Activated naive CD4-positive, alpha-beta T cell treated with anti-CD3 and anti-CD28 coated beads, Interleukin-2, amount 50 U/mL, for 24 hours (primary cell): ENCODE measurements around the gene ARHGAP9.

Experiments
- H3K27ac Mint-ChIP-seq: one replicate; pipeline ENCODE4 v1.8.0; 2021; ENCODE audit warnings: mild to moderate bottlenecking, mixed read lengths
- H3K27me3 Mint-ChIP-seq: one replicate; pipeline ENCODE4 v1.8.0; 2021; ENCODE audit warnings: mixed read lengths
- H3K36me3 Mint-ChIP-seq: one replicate; pipeline ENCODE4 v1.8.0; 2021; ENCODE audit warnings: mixed read lengths
- H3K4me1 Mint-ChIP-seq: one replicate; pipeline ENCODE4 v1.8.0; 2021; ENCODE audit warnings: mixed read lengths
- H3K4me3 Mint-ChIP-seq: one replicate; pipeline ENCODE4 v1.8.0; 2021; ENCODE audit warnings: mild to moderate bottlenecking, mixed read lengths
- H3K9me3 Mint-ChIP-seq: one replicate; pipeline ENCODE4 v1.8.0; 2021; ENCODE audit warnings: mixed read lengths

Gene ARHGAP9

DNA sequence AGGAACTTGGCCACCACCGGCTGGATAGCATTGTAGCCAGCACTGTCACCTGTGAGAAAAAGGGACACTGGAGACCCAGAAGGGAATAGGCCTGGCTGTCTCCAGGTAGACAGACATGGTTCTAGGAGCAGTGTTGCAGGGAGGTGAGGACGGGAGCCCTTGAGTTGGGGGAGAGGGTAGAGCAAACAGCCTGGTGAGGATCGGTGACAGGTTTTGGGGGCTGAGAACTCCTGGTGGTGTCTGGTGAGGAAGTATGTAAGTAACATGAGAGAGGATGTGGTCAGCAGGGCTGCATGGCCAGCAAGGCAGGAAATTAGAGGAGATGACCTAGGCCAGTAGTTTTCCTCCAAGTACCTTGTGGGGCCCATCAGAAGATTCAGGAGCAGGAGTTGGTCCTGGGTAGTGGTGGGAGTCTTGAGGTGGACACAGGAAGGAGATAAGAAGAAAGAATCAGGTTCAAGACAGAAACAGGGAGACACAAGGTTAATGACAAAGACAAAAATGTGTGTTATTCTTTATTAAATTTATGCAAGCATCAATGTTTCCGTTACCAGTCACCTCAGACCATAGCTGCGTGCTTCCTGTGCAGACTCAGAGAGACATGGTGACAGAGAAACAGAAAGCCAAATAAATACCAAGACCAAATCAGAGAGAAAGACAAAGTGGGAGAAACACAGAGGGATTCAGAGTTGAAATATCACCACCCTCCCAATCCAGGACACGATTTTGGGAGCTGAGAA is at the start of gene ARHGAP9:
Gene ARHGAP9, minus strand, starts transcription at position 491 of the 740 bp plus-strand sequence. Its CDS starts 460 bp downstream, at position 31.
- Mint-ChIP-seq H3K4me1 (peaks cover 72% of the 10 kb centered on the region), H3K36me3 (peaks cover 2% of the 10 kb centered on the region), H3K4me3 (peak within 1 kb of the TSS; percentile 95), H3K27me3 (no peaks in the 10 kb centered on the region), H3K27ac (peak within 1 kb of the TSS; percentile 91), H3K9me3 (no peaks in the 10 kb centered on the region)

DNA sequence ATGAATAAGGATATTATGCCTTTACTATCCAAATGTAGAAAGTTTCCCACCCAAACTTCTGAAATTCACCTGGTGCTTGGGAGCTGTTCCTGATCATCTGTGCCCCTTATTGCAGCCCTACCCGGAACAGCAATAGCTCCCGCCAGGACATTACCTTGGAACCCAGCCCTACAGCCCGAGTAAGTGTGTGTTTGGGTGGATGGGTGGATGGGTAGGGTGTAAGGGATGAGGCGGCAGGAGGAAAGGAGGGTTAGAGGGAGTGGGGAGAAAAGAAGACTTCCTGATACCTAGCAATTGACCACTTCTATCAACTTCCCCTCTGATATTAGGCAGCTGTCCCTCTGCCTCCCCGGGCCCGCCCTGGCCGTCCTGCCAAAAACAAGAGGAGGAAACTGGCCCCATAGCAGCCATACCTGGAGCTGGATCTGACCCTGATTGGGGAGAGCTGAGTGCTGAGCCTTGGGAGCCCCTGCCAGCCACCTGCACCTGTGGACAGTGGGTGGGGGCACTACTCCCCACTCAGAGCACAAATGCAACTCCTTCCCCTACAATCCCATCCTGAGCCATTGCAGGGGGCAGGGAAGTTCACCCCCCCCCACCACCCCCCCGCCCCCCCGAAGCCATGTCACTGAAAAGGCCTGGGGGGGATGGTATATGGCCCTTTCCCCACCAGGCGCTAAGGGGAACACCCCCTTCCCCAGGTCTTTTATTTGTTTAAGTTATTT is 49.3 kb upstream of the ARHGAP9 start:
- Mint-ChIP-seq H3K27ac (no peak overlapping the region), H3K4me3 (no peak overlapping the region), H3K9me3 (no peaks in the 10 kb centered on the region), H3K36me3 (peaks cover 2% of the 10 kb centered on the region), H3K27me3 (no peaks in the 10 kb centered on the region), H3K4me1 (peaks cover 13% of the 10 kb centered on the region)

DNA sequence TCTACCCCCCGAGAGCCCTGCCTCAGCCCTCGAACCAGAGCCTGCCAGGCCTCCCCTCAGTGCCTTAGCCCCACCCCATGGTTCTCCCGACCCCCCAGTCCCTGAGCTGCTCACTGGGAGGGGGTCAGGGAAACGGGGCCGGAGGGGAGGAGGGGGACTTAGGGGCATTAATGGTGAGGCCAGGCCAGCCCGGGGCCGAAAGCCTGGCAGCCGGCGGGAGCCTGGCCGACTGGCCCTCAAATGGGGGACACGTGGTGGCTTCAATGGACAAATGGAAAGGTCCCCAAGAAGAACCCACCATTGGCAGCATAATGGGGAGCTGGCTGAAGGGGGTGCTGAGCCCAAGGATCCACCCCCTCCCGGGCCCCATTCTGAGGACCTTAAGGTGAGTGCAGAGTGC is 48.5 kb upstream of the ARHGAP9 start:
- H3K27ac Mint-ChIP-seq: no peak overlapping the region
- peaks cover 2% of the 10 kb centered on the region for H3K36me3 Mint-ChIP-seq
- peaks cover 21% of the 10 kb centered on the region for H3K4me1 Mint-ChIP-seq
- H3K4me3 Mint-ChIP-seq: no peak overlapping the region
- no peaks in the 10 kb centered on the region for H3K27me3 Mint-ChIP-seq
- no peaks in the 10 kb centered on the region for H3K9me3 Mint-ChIP-seq

DNA sequence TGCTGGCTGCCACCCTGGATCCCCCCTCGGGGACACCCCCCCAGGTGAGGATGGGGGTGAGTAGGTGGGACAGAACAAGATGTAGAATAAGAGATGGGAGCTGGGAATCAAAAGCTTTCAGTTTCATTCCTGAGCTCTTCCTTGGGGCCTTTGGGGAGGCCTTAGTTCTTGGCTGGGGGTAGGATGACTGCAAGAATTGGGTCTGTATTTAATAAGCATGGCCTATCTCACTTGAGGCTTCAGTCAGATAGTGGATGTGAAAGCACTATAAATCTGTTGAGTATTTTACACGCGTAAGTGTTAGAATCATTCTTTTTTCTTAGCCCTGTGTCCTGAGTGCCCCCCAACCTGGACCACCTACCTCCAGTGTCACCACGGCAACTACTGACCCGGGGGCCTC is 47.5 kb upstream of the ARHGAP9 start:
- Mint-ChIP-seq H3K27ac (peak overlapping the region; percentile 59), H3K4me3 (no peak overlapping the region), H3K9me3 (no peaks in the 10 kb centered on the region), H3K4me1 (peaks cover 23% of the 10 kb centered on the region), H3K36me3 (peaks cover 2% of the 10 kb centered on the region), H3K27me3 (no peaks in the 10 kb centered on the region)

DNA sequence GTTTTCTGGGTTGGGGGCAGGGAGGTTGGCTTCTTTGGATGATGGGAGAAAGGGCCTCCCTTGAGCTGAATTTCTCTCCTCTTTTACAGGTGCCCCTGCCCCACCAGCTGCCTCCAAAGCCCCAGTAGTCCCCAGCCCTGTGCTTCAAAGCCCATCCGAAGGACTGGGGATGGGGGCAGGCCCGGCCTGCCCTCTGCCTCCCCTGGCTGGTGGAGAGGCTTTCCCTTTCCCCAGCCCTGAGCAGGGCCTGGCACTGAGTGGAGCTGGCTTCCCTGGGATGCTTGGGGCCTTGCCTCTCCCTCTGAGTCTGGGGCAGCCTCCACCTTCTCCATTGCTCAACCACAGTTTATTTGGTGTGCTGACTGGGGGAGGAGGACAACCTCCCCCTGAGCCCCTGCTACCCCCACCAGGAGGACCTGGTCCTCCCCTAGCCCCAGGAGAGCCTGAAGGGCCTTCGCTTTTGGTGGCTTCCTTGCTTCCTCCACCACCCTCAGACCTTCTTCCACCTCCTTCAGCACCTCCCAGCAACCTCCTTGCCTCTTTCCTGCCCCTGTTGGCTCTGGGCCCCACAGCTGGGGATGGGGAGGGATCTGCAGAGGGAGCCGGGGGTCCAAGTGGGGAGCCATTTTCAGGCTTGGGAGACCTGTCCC is 46.9 kb upstream of the ARHGAP9 start:
- peak overlapping the region; percentile 59 for H3K27ac Mint-ChIP-seq
- no peaks in the 10 kb centered on the region for H3K27me3 Mint-ChIP-seq
- H3K4me1 Mint-ChIP-seq: peaks cover 29% of the 10 kb centered on the region
- peaks cover 2% of the 10 kb centered on the region for H3K36me3 Mint-ChIP-seq
- no peak overlapping the region for H3K4me3 Mint-ChIP-seq
- H3K9me3 Mint-ChIP-seq: no peaks in the 10 kb centered on the region

DNA sequence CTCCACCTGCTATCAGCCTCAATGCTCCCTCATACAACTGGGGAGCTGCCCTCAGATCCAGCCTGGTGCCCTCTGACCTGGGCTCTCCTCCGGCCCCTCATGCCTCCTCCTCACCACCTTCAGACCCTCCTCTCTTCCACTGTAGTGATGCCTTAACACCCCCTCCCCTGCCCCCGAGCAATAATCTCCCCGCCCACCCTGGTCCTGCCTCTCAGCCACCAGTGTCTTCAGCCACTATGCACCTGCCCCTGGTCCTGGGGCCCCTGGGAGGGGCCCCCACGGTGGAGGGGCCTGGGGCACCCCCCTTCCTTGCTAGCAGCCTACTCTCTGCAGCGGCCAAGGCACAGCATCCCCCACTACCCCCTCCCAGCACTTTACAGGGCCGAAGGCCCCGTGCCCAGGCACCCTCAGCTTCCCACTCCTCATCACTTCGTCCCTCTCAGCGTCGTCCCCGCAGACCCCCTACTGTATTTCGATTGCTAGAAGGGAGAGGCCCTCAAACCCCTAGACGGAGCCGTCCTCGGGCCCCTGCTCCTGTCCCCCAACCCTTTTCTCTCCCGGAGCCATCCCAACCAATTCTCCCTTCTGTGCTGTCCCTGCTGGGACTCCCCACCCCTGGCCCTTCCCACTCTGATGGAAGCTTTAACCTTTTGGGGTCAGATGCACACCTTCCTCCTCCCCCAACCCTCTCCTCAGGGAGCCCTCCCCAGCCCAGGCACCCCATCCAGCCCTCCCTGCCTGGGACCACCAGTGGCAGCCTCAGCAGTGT is 46.1 kb upstream of the ARHGAP9 start:
- Mint-ChIP-seq H3K36me3 (peaks cover 2% of the 10 kb centered on the region), H3K27me3 (no peaks in the 10 kb centered on the region), H3K4me1 (peaks cover 32% of the 10 kb centered on the region), H3K9me3 (no peaks in the 10 kb centered on the region), H3K4me3 (no peak overlapping the region), H3K27ac (peak overlapping the region; percentile 72)

DNA sequence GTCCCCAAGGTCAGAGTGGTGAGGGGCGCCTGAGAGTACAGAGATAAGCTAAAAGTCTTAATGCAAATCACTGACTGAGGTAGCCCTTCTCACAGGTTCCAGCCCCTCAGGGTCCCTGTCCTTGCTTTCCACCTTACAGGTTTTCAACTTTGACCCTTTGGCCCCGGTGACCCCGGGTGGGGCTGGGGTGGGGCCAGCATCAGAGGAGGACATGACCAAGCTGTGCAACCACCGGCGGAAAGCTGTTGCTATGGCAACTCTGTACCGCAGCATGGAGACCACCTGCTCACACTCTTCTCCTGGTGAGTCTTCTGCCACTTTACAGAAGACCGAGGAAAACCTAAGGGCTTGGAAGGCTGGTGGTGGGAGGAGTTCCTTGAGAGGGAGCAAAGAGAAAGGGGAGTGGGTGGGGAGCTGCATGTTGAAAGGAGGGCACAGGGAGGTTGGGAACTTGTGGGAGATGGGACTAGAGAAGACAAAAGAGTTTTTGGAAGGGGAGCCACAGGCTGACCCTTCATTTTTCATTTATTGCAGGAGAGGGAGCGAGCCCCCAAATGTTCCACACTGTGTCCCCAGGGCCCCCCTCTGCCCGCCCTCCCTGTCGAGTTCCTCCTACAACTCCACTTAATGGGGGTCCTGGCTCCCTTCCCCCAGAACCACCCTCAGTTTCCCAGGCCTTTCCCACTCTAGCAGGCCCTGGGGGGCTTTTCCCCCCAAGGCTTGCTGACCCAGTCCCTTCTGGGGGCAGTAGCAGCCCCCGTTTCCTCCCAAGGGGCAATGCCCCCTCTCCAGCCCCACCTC is 45.3 kb upstream of the ARHGAP9 start:
- Mint-ChIP-seq H3K27me3 (no peaks in the 10 kb centered on the region), H3K4me1 (peaks cover 32% of the 10 kb centered on the region), H3K27ac (peak overlapping the region; percentile 72), H3K4me3 (no peak overlapping the region), H3K36me3 (peaks cover 4% of the 10 kb centered on the region), H3K9me3 (no peaks in the 10 kb centered on the region)

DNA sequence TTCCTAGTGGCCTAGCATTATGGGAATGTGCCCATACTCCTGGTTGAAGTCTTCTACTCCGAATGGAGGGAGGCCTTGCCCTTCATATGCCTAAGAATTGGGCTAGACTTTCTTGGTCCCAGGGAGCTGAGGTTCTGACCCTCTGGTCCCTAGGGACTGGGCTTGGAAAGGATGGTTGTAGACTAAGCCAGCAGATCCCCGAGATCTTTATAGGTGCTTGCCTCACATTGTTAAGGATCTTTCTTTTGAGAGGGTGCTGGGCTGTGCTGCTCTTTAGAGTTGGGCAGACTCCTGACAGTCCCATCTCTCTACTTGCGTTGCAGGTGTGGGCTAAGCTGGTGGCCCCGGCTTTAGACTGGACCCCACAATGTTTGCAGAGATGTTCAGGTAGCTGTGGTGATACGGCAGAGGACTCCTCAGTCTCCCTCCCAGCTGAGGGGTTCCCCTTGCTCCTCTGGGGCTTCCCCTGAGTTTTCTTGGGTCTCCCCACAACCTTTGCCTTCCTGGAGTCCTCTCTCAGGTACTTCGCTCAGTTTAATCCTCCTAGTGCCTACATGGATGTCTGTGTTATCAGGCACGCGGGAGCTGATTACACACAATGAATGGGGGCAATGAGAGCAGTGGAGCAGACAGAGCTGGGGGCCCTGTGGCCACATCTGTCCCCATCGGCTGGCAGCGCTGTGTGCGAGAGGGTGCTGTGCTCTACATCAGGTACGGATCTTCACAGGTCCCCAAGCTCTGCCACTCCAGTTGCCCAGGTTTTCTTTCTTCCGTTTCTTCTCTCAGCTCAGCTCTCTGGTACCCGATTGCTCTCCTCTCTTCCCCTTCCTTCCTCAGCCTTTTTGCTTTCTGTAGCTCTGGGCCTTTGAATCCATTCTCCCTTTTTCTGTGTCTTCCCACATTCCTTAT is 44.3 kb upstream of the ARHGAP9 start:
- peak overlapping the region; percentile 91 for H3K4me3 Mint-ChIP-seq
- H3K27me3 Mint-ChIP-seq: no peaks in the 10 kb centered on the region
- H3K9me3 Mint-ChIP-seq: no peaks in the 10 kb centered on the region
- H3K4me1 Mint-ChIP-seq: peaks cover 37% of the 10 kb centered on the region
- H3K27ac Mint-ChIP-seq: peak overlapping the region; percentile 90
- H3K36me3 Mint-ChIP-seq: peaks cover 10% of the 10 kb centered on the region

DNA sequence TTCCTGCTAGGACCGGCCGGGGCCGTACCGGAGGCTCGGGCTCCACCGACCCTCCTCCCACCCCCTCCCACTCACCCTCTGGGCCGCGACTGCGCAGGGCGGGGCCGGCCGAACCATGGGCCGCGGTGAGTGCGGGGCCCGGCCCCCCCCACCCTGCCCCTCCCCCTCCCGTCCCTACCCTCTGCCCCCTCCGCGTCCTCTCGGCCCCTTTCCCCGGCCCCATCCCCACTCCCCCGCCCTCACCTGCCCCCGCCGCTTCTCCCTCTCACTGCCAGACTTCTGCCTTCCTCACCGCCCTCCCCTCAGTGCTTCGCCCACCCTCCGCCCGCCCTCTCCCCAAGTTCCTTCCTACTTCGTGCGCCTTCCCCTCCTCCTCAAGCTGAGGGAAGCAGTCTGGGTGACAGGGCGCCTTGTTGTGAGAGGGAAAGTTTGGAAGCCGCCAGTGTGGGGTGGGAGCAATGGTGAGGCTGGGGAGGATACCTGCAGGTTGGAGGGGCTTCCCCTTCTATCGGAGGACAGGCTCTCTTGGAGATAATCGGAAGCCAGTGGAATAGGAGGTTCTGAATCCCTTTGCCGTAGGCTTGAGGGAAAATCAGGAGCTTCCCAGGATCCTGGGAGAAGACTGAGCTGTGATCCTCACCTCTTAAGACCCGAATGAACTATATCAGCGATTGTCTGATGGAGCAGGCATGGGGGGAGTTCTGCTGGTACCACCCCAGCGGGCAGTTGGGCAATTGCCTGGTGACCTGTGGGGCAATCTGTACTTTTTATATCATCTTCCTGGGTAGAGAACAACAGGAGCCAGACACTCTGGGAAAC is 43.4 kb upstream of the ARHGAP9 start:
- H3K4me1 Mint-ChIP-seq: peaks cover 46% of the 10 kb centered on the region
- peak overlapping the region; percentile 91 for H3K4me3 Mint-ChIP-seq
- peaks cover 15% of the 10 kb centered on the region for H3K36me3 Mint-ChIP-seq

DNA sequence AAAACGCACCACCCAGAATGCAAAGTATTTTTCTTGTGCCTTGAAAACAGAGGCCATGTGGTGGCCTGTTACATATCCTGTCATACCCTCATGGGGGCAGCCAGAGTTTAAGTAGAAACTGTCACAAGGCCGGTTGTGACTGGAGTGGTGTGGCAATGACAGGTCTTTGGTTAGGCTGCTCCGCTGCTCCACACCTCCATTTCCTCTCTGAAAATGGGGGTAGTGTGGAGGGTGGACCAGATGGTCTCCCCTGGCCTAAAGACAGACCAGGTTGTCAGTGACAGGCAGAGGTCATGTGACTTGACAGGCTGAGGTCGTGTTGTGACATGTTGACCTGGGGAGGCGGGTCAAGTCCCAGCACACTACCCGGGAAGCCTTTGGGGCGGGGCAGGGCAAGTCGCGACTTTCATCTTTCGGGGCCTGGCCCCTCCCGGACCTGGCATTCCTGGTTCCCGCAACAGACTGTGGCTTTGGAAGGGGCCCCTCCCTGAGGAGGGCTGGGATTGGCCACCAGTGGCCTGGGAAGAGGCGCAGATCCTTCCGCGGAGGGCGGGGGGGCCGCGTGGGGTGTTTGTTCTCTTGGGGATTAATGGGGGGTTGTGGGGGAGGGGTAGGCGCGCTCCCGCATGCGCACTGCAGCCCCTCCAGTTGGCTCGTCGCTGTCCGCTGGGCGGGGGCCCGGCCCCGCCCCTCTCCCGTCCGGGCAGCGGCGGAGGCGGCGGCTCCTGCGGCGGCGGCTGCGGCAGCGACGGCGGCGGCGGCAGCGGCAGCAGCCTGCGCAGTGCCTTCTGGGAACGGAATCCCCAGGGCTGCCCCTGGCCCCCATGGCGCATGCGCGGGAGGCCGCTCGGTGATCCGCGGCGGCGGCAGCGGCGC is 42.6 kb upstream of the ARHGAP9 start, which contains the start of gene MBD6:
Gene MBD6, plus strand, starts transcription at position 814 of the 876 bp plus-strand sequence. CDS start 1,480 bp downstream, outside the sequence.
- Mint-ChIP-seq H3K4me3 (peak within 1 kb of the TSS; percentile 91), H3K9me3 (no peaks in the 10 kb centered on the region), H3K4me1 (peaks cover 54% of the 10 kb centered on the region), H3K27me3 (no peaks in the 10 kb centered on the region), H3K36me3 (peaks cover 16% of the 10 kb centered on the region), H3K27ac (peak within 1 kb of the TSS; percentile 98)

More for the DNA sequence above, 43.4 kb upstream of the ARHGAP9 start:
- Mint-ChIP-seq H3K9me3 (no peaks in the 10 kb centered on the region), H3K27me3 (no peaks in the 10 kb centered on the region), H3K27ac (peak overlapping the region; percentile 90)

DNA sequence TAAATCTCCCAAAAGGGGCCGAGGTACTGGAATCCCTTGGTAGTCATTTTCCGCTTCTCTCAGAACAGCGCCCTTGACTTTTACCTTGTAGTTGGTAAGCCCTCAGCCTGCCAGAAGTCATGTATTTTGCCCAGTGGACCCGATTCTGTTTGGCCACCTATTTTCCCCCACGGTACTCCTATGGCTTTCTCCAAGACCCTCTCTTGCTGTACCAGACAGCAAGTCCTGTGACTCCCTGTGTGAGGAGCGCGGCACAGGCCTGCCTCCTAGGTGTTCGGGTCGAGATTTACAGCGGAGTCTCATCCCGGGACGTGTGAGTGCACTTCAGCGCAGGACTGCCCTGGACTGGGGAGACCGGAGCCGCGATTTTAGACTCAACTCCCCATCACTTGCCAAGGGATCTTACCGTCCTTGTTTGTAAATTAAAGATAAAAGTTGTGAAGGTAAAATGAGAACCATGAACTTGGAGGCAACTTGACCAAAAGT is 41.9 kb upstream of the ARHGAP9 start:
- Mint-ChIP-seq H3K4me3 (peak overlapping the region; percentile 91), H3K27ac (peak overlapping the region; percentile 98), H3K27me3 (no peaks in the 10 kb centered on the region), H3K9me3 (no peaks in the 10 kb centered on the region), H3K4me1 (peaks cover 61% of the 10 kb centered on the region), H3K36me3 (peaks cover 16% of the 10 kb centered on the region)

DNA sequence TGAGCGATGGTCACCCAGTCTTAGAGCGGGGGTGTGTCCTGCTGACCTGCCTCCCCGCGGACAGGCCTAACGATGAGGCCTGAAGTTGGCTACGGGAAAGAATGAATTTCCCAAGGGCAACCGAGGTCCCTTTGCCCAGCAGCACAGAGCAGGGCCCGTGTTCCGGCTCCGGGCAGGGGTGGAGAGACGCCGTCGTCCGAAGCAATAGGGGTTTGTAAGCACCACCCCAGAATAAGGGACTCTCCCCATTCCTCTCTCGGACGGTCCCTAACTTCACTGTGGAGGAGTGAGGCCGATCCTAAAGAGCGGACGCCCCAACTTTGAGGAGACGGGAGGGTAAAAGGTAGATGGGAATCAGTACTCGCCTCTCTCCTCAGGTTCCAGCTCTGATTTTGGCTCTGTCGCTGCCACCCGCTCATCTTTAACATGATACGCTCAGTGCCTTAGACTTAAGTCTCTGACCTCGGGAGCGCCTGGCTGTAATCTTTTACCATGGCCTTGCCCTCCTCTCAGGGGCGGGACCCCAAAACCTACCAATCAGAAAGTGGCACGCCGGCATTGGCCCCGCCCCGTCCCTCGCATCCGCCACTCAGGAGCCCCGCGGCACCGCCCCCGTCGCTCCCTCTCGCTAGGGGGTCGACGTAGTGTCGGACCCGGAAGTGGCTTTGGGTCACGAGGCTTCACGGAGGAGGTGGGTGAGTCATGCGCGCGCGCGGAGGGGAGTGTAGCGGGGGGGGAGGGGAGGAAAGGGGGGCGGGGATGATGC is 40.6 kb upstream of the ARHGAP9 start, which contains the start of gene DDIT3:
Gene DDIT3, minus strand, starts transcription at position 462 of the 766 bp plus-strand sequence. CDS start 3,108 bp downstream, outside the sequence.
- Mint-ChIP-seq H3K9me3 (no peaks in the 10 kb centered on the region), H3K4me1 (peaks cover 60% of the 10 kb centered on the region), H3K27me3 (no peaks in the 10 kb centered on the region), H3K4me3 (peak within 1 kb of the TSS; percentile 95), H3K36me3 (peaks cover 21% of the 10 kb centered on the region), H3K27ac (peak within 1 kb of the TSS; percentile 98)
